ENCODE measurements around the gene SDHAF3. TPM values are rescaled to one million over a fixed set of nuclear protein-coding genes. Genes with fewer than 3 reads are reported as not detected.
"Not testable (repeated sequence)": the region's sequence is repeated elsewhere in the genome, so short reads cannot be mapped to it uniquely, and the experiment has no call there.

Gene SDHAF3
- total RNA-seq (2014; rRNA removed; shearing (Covaris generic)), result 8.4 and 11.7 TPM in 2 replicates

DNA sequence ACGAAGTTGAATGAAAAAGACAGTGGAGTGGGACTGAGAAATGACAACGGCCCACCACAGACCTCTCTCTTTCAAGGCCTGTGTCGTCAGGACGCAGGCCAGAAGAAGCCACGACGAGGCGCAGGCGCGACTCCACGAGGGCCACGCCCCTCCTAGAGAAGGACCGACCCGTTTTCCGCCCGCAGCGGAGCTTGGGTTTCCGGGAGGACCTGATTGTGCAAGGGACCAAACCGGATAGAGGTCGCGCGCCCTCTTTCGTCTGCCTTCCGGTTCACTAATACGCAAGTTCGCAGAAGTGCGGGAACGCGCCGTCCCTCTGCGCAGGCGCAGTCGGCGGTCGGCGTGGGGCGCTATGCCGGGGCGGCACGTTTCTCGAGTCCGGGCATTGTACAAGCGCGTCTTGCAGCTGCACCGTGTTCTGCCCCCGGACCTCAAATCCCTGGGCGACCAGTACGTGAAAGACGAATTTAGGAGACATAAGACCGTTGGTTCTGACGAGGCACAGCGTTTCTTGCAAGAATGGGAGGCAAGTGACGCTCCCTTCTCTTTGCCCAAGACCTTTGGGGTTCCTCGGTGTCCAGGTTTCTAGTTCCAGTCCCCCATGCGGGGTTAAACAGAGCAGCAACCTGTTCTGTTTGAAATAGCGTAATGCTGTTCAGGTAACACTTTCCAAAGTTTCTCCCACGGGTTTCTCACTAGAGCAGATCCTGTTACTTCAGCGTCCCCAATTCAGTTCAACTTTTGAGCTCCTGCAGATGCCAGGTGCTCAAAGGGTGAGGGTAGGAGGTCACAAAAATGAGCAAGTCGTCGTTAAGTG lies at the start of gene SDHAF3:
TSS of gene SDHAF3 (plus strand) at position 327 of the 817 bp plus-strand sequence. CDS start at position 353, 26 bp downstream.
- peak; percentile 67 for DNase-seq (ENCODE audit: low spot score)

- not testable (repeated sequence) for DNase-seq (ENCODE audit: low spot score)
Observed at GRCh38 chr7:97072025-97072424, 45.5 kb upstream of the SDHAF3 start.

DNA sequence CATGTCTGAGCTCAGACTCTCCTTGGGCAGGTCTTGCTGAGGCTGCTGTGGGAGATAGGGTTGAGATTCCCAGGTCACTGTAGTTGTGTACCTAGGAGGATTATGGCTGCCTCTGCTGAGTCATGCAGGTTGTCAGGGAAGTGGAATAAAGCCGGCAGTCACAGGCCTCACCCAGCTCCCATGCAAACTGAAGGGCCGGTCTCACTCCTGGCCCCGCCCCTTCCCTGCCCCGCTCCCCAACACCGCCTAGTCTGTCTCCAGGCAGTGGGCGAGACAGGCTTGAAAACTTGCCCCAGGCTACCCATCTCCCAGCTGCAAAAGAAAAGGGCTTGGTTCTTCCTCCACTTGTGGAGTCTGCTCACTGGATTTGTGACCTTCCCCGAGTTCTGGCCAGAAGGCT lies 41.6 kb upstream of the SDHAF3 start:
- no peak for DNase-seq (ENCODE audit: low spot score)

GRCh38 chr7:97078023-97078969 lies 39.2 kb upstream of the SDHAF3 start:
- DNase-seq (ENCODE audit: low spot score), result no peak

- DNase-seq (ENCODE audit: low spot score), result no peak
Observed at GRCh38 chr7:97079300-97079699, 38.2 kb upstream of the SDHAF3 start.

GRCh38 chr7:97081521-97082300 lies 35.8 kb upstream of the SDHAF3 start:
- DNase-seq (ENCODE audit: low spot score), result no peak

- no peak for DNase-seq (ENCODE audit: low spot score)
Observed at GRCh38 chr7:97088364-97088763, 29.1 kb upstream of the SDHAF3 start.

DNA sequence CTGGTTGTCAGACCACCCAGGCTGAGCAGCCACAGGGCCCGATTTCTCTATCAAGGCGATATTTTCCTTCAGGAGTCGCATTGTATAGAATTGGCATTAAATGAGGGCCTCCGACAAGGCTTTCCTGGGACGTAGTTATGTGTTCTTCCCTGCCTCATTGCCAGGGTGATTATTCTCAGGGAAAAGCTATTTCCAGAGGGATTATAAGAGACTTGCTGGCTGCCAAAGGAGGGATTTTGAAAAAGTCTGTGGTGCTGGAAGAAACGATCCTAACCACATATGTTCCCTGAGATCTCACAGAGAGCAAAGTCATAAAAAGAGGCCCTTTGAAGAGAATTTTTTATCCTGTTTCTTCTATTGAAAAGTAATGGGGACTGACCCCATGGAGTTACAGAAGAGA lies 27.7 kb upstream of the SDHAF3 start:
- DNase-seq (ENCODE audit: low spot score), result no peak

GRCh38 chr7:97090761-97091353 lies 26.6 kb upstream of the SDHAF3 start:
- DNase-seq (ENCODE audit: low spot score), result no peak

DNA sequence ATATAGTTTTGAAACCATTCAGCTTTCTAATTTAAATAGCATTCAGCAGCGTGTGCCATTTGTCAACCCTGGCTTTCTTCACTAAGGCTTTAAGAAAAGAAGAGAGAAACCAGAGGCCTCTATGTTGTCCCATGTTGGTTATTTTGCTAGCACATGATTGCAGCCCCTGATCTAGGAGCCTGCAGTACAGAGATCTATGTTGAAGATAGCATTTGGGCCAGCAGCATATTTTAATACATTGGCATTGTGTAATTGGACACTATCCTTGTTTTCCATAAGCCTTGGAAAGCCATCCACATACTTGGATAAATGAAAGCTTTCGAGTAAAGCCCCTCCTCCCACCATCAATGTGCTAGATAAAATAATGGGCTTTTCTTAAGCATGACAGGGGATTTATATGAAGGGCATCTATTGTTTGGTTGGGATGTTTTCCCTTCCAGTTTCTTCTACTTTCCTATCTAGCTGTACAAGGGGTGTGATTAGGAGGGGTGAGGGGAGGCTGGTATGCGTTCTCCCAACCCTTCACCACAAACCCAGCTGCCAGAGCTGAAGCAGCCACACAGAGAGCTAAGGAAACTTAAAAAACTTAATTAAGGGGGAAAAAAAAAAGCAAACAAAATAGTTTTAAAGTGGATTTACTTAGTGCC lies 23.1 kb upstream of the SDHAF3 start:
- DNase-seq (ENCODE audit: low spot score), result no peak

DNA sequence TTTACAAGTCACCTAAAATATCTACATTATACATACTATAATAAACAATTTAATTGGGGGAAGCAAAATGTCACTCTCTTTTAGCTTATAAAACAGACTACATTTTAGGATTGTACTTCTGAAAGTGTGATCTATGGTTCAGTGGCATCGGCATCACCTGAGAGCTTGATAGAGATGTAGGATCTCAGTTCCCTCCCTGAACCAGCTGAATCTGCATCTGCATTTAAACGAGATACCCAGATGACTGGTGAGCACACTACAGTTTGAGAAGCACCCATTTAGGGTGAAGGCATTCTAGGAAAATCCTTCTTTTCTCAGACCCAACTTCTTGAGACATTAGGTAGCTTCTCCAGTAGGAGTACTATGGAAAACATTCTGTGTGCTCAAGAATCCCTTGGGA lies 21.5 kb upstream of the SDHAF3 start:
- DNase-seq (ENCODE audit: low spot score), result no peak

DNA sequence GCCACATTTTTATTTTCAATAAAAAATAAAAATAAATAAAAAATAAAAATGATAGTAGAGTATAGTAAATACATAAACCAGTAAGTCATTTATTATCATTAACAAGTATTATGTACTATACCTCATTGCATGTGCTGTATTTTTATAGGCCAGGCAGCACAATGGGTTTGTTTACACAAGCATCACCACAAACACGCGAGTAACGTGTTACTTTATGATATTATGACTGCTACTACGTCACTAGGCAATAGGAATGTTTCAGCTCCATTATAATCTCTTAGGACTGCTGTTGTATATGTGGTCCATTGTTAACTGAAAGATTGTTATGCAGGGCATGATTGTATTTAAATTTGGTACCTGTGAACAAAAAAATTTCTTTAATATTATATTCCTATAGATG lies 20.8 kb upstream of the SDHAF3 start:
- no peak for DNase-seq (ENCODE audit: low spot score)

DNA sequence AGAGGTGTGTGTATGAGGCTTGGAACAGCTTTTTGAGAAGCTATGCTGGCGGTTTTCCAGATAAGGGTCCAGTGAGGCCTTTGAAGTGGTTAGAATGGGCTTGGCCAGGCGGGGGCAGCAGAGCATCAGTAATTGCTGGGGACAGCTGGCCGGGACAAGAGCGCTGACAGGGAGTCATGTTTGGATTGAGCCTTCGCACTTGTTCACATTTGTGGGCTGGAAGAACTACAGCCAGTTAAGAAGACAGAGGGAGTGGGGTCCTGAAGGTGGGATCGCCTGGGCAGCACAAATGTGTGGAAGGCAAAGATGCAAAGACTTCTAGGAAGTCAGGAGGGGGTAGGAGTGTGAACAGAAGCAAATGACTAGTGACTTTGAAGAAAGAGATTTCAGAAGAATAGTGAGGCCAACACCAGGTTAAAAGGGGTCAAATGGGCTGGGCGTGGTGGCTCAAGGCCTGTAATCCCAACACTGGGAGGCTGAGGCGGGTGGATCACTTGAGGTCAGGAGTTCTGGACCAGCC lies 12.7 kb upstream of the SDHAF3 start:
- DNase-seq (ENCODE audit: low spot score), result peak; percentile 67

DNA sequence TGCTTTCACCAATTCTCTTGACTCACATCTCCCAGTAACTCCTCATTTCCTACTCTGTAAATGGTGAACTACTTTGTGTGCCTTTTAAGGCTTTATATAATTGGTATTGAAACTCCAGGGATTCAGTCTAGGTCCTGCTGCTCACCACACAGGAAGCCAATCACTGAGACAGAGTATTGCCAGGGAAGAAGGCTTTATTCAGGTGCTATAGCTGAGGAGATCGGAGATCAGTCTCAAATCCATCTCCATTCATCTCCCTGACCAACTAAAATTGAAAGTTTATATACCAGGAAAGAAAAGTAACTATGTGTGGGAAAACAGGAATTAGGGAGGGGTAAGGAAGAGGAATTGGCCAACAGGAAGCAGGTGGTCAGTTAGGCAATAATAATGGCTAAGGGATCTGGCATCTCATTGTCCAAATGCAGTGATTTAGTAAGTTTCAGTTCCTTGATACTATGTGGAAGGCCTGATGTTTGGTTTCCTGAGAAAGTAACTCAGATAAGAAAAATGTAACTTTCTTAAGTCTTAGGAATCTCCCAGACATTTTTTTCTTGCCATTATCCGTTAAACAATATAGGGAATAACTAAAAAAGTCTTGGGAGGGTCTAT lies 10.2 kb upstream of the SDHAF3 start:
- DNase-seq (ENCODE audit: low spot score), result no peak

- peak; percentile 11 for DNase-seq (ENCODE audit: low spot score)
Observed at GRCh38 chr7:97116308-97116707, 1.2 kb upstream of the SDHAF3 start.

- DNase-seq (ENCODE audit: low spot score), result no peak
Observed at GRCh38 chr7:97117035-97117371, 495 bp upstream of the SDHAF3 start.

DNA sequence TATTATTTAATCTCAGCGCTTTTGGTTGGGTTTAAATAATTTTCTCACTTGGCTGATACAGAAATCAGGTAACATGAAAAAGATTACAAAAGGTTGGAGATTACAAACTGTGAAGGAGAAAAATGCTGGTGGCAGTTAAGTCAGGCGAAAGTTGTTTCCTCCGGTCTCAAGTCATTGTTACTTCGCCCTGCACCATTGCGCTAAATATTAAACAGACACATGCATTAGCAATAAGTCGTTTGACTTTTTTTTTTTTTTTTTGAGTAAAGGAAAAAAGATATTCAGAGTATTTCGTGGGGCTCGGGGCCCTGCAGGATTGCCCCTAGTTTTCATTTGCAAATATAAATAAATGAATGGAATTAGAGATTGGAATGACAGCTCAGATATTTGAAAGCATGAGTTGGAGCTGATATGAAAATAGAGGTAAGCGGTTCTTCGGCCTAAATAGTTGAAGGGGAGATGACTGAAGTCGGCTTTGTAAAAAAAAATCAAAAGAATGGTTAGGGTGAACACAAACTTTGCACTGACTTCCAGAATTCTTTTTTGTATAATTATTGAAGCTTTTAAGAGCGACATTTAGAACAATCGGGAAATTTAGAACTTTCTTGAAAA lies 914 bp downstream of the SDHAF3 start:
- DNase-seq (ENCODE audit: low spot score), result no peak

DNA sequence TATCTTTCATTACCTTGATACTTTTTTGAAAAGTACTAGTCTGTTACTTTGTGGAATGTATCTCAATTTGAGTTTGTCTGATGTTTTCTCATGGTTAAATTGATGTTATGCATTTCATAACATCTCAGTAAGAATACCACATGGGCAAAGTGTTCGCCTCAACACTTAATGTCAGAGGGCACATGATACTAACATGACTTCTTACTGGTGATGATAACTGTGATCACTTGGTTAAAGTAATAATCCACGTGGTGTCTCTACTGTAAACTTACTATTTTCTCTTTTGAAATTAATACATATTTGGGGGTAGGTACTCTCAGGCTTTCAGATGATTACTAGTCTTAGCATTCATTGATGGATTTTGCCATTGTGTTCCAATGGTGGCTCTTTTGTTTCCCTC lies 2.2 kb downstream of the SDHAF3 start:
- no peak for DNase-seq (ENCODE audit: low spot score)

DNA sequence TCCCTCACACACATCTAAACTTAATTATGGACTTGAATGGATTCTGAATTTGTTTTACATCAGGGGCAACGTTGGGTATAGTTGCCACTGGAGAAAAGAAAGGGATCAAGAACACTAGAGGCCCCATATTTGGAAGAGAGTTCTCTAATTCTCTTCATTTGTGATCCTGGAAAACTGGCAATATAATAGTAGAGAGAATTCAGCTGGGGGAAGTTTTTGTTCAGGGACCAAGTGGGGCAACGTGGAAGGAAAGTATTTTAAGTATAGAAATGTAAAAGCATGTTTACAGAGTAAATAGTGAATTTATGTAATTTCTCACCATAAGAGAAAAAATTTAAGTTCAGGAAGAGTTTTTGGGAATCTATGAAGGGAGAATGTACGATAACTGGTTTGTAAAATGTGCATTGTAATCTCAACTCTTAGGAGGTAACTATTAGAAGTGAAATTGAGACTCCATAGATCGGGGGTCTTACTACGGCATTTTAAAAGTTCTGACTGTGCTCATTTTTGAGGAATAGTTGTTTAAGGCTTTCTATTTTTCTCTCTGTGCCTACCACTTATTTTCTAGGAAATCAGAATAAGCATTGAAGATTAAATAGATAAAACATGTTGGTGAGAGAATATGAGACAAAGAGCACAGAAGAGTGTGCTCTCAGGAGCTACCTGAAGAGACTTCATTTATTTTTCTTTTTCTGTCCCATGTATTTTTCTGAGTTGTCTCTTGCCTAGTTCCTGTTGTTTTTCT lies 3.4 kb downstream of the SDHAF3 start:
- no peak for DNase-seq (ENCODE audit: low spot score)
